Muscle of leg (tissue), 16 donors: Measurements from ENCODE around the gene RRAGB. TPM values are rescaled to one million over a fixed set of nuclear protein-coding genes. Genes with fewer than 3 reads are reported as not detected.
"Not testable (repeated sequence)": the region's sequence is repeated elsewhere in the genome, so short reads cannot be mapped to it uniquely, and the experiment has no call there.

Experiments
- DNase-seq: peaks from one replicate; pipeline ENCODE4 v3.0.0; 2013
- H3K27ac ChIP-seq: one replicate; pipeline ENCODE4 v1.5.1; 2013; ENCODE audit warnings: mild to moderate bottlenecking, low read length, control low read depth
- H3K27me3 ChIP-seq: one replicate; pipeline ENCODE4 v1.6.1; 2013; ENCODE audit warnings: low read length; ENCODE audit not compliant: control insufficient read depth, insufficient read depth
- H3K36me3 ChIP-seq: one replicate; pipeline ENCODE4 v1.6.1; 2013; ENCODE audit warnings: low read length; ENCODE audit not compliant: control insufficient read depth, insufficient read depth
- H3K4me1 ChIP-seq: one replicate; pipeline ENCODE4 v1.6.1; 2013; ENCODE audit warnings: low read length; ENCODE audit not compliant: control insufficient read depth, insufficient read depth
- H3K4me3 ChIP-seq: one replicate; pipeline ENCODE4 v1.5.1; 2013; ENCODE audit warnings: low read length, control low read depth
- H3K9me3 ChIP-seq: replicated peaks from 2 replicates; pipeline ENCODE4 v1.6.1; 2013; ENCODE audit warnings: low read depth, low read length; ENCODE audit not compliant: control insufficient read depth
- WGBS: methylation state at CpG from one replicate; pipeline ENCODE4 v1.1.5; 2013; ENCODE audit warnings: missing lambda C conversion rate; ENCODE audit not compliant: insufficient coverage; 5-methylcytosine and 5-hydroxymethylcytosine counted together
- long read RNA-seq, 11 donors: transcript quantifications; one replicate each; lab custom pipeline, GENCODE V29; 2026
- polyA plus RNA-seq, 8 donors: library from polyadenylated mRNA; unstranded; fragments of 120-200 nt; gene quantifications; one replicate each; pipeline versions ENCODE4 v1.2.1 to v1.2.3, GENCODE V29; 2013; ENCODE audit warnings: inconsistent platforms in 1 of 8, low replicate concordance in 1 of 8; ENCODE audit not compliant: insufficient read length in 8 of 8, insufficient read depth in 1 of 8
- total RNA-seq: library from RNA; stranded (reverse); fragments of 120-200 nt; gene quantifications from one replicate; pipeline ENCODE4 v1.2.4, GENCODE V29; 2013

Gene RRAGB, protein sequence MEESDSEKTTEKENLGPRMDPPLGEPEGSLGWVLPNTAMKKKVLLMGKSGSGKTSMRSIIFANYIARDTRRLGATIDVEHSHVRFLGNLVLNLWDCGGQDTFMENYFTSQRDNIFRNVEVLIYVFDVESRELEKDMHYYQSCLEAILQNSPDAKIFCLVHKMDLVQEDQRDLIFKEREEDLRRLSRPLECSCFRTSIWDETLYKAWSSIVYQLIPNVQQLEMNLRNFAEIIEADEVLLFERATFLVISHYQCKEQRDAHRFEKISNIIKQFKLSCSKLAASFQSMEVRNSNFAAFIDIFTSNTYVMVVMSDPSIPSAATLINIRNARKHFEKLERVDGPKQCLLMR
- total RNA-seq (21.3 TPM), polyA plus RNA-seq (10 to 100 TPM; 13.8 to 19.0 (median 16.7) TPM)
- long read RNA-seq, donor 1, partial matches to known transcripts, result 0 of 4 reads
- long read RNA-seq, donor 1, other reads (novel, unspliced or antisense), result 0 of 4 reads
- long read RNA-seq, donor 2, result 0 reads
- long read RNA-seq, donor 3, partial matches to known transcripts, result 0 of 4 reads
- long read RNA-seq, donor 3, other reads (novel, unspliced or antisense), result 0 of 4 reads
- long read RNA-seq, donor 4, partial matches to known transcripts, result 0 of 2 reads
- long read RNA-seq, donor 4, other reads (novel, unspliced or antisense), result 0 of 2 reads
- long read RNA-seq, donor 5, transcript RRAGB-202 (10 exons, 2,061 nt), result major isoform, 7 of 9 reads
- long read RNA-seq, donor 5, partial matches to known transcripts, result 0 of 9 reads
- long read RNA-seq, donor 5, other reads (novel, unspliced or antisense), result 0 of 9 reads
- long read RNA-seq, donor 6, partial matches to known transcripts, result 0 of 6 reads
- long read RNA-seq, donor 6, other reads (novel, unspliced or antisense), result 0 of 6 reads
- long read RNA-seq, donor 7, partial matches to known transcripts, result 0 of 3 reads
- long read RNA-seq, donor 7, other reads (novel, unspliced or antisense), result 0 of 3 reads
- long read RNA-seq, donor 8, partial matches to known transcripts, result 0 of 2 reads
- long read RNA-seq, donor 8, other reads (novel, unspliced or antisense), result 0 of 2 reads
- long read RNA-seq, donor 9, partial matches to known transcripts, result 0 of 4 reads
- long read RNA-seq, donor 9, other reads (novel, unspliced or antisense), result 0 of 4 reads
- long read RNA-seq, donor 10, partial matches to known transcripts, result 0 of 6 reads
- long read RNA-seq, donor 10, other reads (novel, unspliced or antisense), result 0 of 6 reads
- long read RNA-seq, donor 11, transcript RRAGB-202 (10 exons, 2,061 nt), result major isoform, 6 of 8 reads
- long read RNA-seq, donor 11, partial matches to known transcripts, result 0 of 8 reads
- long read RNA-seq, donor 11, other reads (novel, unspliced or antisense), result 0 of 8 reads

GRCh38 chrX:55717521-55718497 lies at the start of gene RRAGB:
TSS of gene RRAGB (plus strand) at chrX:55717749. CDS start at chrX:55718328, 579 bp downstream.
- peak; percentile 98 for DNase-seq
- Histone ChIP-seq H3K27me3 (no peaks in the 10 kb centered on the region), H3K9me3 (no peaks in the 10 kb centered on the region), H3K4me3 (peak within 1 kb of the TSS; percentile 71), H3K27ac (peak within 1 kb of the TSS; percentile 89), H3K36me3 (peaks cover 2% of the 10 kb centered on the region), H3K4me1 (no peaks in the 10 kb centered on the region)
- WGBS, result 31% methylated on average over 39 of the region's 46 CpGs

DNA sequence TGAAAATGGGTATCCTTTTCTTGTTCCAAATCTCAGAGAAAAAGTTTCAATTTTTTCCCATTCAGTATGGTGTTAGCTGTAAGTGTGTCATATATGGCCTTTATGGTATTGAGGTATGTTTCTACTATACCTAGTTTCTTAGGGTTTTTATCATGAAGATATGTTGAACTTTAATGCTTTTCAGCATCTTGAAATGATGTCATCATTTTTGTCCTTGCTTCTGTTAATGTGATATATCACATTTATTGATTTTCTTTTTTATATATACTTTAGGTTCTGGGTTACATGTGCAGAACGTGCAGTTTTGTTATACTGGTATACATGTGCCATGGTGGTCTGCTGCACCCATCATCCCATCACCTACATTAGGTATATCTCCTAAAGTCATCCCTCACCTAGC lies 49.5 kb upstream of the RRAGB start:
- H3K4me3 ChIP-seq, result no peak overlapping the region
- no peaks in the 10 kb centered on the region for H3K36me3 ChIP-seq
- no peak for DNase-seq
- H3K9me3 ChIP-seq, result peaks cover 2% of the 10 kb centered on the region
- H3K4me1 ChIP-seq, result no peaks in the 10 kb centered on the region
- no peak overlapping the region for H3K27ac ChIP-seq
- no CpG with 5 or more reads among the region's 1 CpG for WGBS
- no peaks in the 10 kb centered on the region for H3K27me3 ChIP-seq

DNA sequence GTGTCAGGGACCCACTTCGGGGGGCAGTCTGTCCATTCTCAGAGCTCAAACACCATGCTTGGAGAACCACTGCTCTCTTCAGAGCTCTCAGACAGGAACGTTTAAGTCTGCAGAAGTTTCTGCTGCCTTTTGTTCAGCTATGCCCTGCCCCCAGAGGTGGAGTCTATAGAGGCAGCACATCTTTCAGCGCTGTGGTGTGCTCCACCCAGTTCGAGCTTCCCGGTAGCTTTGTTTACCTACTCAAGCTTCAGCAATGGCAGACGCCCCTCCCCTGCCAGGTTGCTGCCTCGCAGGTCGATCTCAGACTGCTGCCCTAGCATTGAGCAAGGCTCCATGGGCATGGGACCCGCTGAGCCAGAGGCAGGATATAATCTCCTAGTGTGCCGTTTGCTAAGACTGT lies 29.0 kb upstream of the RRAGB start:
- H3K36me3 ChIP-seq, DNase-seq, H3K4me1 ChIP-seq, H3K27me3 ChIP-seq, H3K4me3 ChIP-seq, H3K9me3 ChIP-seq, H3K27ac ChIP-seq: not testable (repeated sequence)
- WGBS, result 72% methylated on average over 9 of the region's 10 CpGs

DNA sequence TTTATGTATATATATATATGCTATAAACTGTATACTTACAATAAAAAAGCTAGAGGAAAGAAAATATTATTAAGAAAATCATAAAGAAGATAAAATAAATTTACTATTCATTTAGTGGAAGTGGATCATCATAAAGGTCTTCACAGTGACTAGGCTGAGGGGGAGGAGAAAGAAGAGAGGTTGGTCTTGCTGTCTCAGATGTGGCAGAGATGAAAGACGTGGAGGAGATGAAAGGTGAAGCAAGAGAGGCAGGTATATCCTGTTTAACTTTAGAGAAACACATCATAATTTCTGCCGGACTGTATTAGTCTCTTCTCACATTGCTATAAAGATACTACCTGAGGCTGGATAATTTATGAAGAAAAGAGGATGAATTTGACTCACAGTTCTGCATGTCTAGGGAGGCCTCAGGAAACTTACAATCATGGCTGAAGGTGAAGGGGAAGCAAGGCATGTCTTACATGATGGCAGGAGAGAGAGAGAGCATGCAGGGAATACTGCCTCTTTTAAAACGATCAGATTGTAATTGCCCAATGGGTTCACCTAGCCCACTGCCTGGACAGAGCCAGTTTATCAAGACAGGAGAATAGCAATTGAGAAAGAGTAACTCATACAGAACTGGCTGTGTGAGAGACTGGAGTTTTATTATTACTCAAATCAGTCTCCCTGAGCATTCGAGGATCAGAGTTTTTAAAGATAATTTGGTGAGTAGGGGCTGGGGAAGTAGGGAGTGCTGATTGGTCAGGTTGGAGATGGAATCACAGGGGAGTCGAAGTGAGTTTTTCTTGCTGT lies 22.1 kb upstream of the RRAGB start:
- H3K4me1 ChIP-seq, result no peaks in the 10 kb centered on the region
- no peak for DNase-seq
- 68% methylated on average over 3 of the region's 5 CpGs for WGBS
- no peaks in the 10 kb centered on the region for H3K27me3 ChIP-seq
- H3K9me3 ChIP-seq, result no peaks in the 10 kb centered on the region
- no peaks in the 10 kb centered on the region for H3K36me3 ChIP-seq
- no peak overlapping the region for H3K27ac ChIP-seq
- H3K4me3 ChIP-seq, result no peak overlapping the region

GRCh38 chrX:55697381-55697780 lies 20.2 kb upstream of the RRAGB start:
- DNase-seq, result no peak
- no peak overlapping the region for H3K27ac ChIP-seq
- H3K4me3 ChIP-seq, result no peak overlapping the region
- H3K9me3 ChIP-seq, result peaks cover 4% of the 10 kb centered on the region
- no peaks in the 10 kb centered on the region for H3K27me3 ChIP-seq
- H3K4me1 ChIP-seq, result no peaks in the 10 kb centered on the region
- WGBS, result no CpG with 5 or more reads among the region's 1 CpG
- H3K36me3 ChIP-seq, result no peaks in the 10 kb centered on the region

DNA sequence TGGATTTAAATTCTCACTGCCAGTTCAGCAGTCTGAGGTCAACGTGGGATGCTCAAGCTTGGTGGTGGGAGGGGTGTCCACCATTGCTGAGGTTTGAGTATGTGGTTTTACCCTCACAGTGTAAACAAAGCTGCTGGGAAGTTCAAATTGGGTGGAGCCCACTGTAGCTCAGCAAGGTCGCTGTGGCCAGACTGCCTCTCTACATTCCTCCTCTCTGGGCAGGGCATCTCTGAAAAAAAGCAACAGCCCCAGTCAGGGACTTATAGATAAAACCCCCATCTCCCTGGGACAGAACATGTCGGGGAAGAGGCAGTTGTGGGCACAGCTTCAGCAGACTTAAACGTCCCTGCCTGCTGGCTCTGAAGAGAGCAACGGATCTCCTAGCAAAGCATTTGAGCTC lies 14.9 kb upstream of the RRAGB start:
- no peaks in the 10 kb centered on the region for H3K36me3 ChIP-seq
- WGBS, result 52% methylated on average over 4 of the region's 5 CpGs
- no peaks in the 10 kb centered on the region for H3K27me3 ChIP-seq
- DNase-seq, result no peak
- H3K4me3 ChIP-seq, result no peak overlapping the region
- peaks cover 6% of the 10 kb centered on the region for H3K9me3 ChIP-seq
- H3K27ac ChIP-seq, result no peak overlapping the region
- H3K4me1 ChIP-seq, result no peaks in the 10 kb centered on the region

DNA sequence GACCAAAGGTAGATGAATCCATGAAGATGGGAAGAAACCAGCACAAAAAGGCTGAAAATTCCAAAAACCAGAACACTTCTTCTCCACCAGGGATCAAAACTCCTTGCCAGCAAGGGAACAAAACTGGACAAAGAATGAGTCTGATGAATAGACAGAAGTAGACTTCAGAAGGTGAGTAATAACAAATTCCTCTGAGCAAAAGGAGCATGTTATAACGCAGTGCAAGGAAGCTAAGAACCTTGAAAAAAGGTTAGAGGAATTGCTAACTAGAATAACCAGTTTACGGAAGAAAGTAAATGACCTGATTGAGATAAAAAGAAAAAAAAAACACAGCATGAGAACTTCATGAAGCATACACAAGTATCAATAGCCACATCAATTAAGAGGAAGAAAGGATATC lies 14.1 kb upstream of the RRAGB start:
- not testable (repeated sequence) for H3K27ac ChIP-seq, H3K4me3 ChIP-seq, DNase-seq, H3K27me3 ChIP-seq, H3K36me3 ChIP-seq, H3K9me3 ChIP-seq, H3K4me1 ChIP-seq
- WGBS, result no CpG with 5 or more reads among the region's 2 CpGs

DNA sequence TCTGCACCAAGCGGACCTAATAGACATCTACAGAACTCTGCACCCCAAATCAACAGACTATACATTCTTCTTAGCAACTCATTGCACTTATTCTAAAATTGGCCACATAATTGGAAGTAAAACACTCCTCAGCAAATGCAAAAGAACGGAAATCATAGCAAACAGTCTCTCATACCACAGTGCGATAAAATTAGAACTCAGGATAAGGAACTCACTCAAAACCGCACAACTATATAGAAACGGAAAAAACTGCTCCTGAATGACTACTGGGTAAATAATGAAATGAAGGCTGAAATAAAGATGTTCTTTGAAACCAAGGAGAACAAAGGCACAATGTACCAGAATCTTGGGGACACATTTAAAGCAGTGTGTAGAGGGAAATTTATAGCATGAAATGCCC lies 12.5 kb upstream of the RRAGB start:
- H3K9me3 ChIP-seq, result peaks cover 13% of the 10 kb centered on the region
- not testable (repeated sequence) for H3K4me3 ChIP-seq, H3K27me3 ChIP-seq, H3K4me1 ChIP-seq, H3K27ac ChIP-seq, DNase-seq, H3K36me3 ChIP-seq
- WGBS, result no CpG with 5 or more reads among the region's 5 CpGs
